K562 (cell line): ENCODE results near the gene ATP6V0A1. TPM values are rescaled to one million over a fixed set of nuclear protein-coding genes. Genes with fewer than 3 reads are reported as not detected.

ENCODE experiments used
- ARID2 ChIP-seq: fragments of 450-650 bp; IDR thresholded peaks from 2 replicates; pipeline ENCODE4 v1.6.1; 2017; ENCODE audit warnings: antibody characterized with exemption, mild to moderate bottlenecking
- CEBPZ ChIP-seq: fragments of 150-350 bp; IDR thresholded peaks from 2 replicates; pipeline ENCODE4 v1.6.1; 2014; ENCODE audit warnings: low read depth, mild to moderate bottlenecking, low read length, borderline replicate concordance
- CHCHD3 ChIP-seq: fragments of 250-450 bp; sonication (Bioruptor Pico); IDR thresholded peaks from 2 replicates; pipeline ENCODE4 v2.1.2; 2022; ENCODE audit warnings: mild to moderate bottlenecking
- CLOCK ChIP-seq: fragments of 250-450 bp; sonication (Bioruptor Pico); IDR thresholded peaks from 2 replicates; pipeline ENCODE4 v1.4.0; 2020; ENCODE audit warnings: mild to moderate bottlenecking, moderate library complexity, borderline replicate concordance
- E2F6 ChIP-seq, 2 experiments: IDR thresholded peaks; 2 replicates each; pipeline ENCODE4 v1.6.1; 2011; ENCODE audit warnings: borderline replicate concordance in 1 of 2, control low read depth in 1 of 2, low read depth in 1 of 2, low read length in 1 of 2, mild to moderate bottlenecking in 1 of 2, mixed read lengths in 1 of 2, moderate library complexity in 1 of 2; ENCODE audit not compliant: insufficient read depth in 1 of 2, insufficient read length in 1 of 2, poor library complexity in 1 of 2, severe bottlenecking in 1 of 2; ENCODE audit errors: extremely low read depth in 1 of 2
- FOSL1 ChIP-seq: fragments of 200-800 bp; sonication (Bioruptor generic); conservative IDR thresholded peaks from 2 replicates; pipeline ENCODE4 v1.6.1; 2016; ENCODE audit warnings: missing genetic modification characterization, missing compliant biosample characterization
- KLF1 ChIP-seq: fragments of 450-650 bp; IDR thresholded peaks from 2 replicates; pipeline ENCODE4 v1.6.1; 2016; ENCODE audit warnings: missing genetic modification characterization, missing compliant biosample characterization
- MYBL2 ChIP-seq, 2 experiments: fragments of 450-650 bp in 1 of 2; sonication (generic) in 1 of 2; formaldehyde crosslinking in 1 of 2; IDR thresholded peaks; 2 replicates each; pipeline versions ENCODE4 v1.6.1 to v1.8.1; 2017 to 2022; ENCODE audit warnings: borderline replicate concordance in 1 of 2, inconsistent platforms in 1 of 2, low read depth in 1 of 2, mild to moderate bottlenecking in 1 of 2, missing genetic modification reagents in 1 of 2, moderate library complexity in 1 of 2
- MYNN ChIP-seq, 2 experiments: sonication (generic); formaldehyde crosslinking in 1 of 2; IDR thresholded peaks; 2 replicates each; pipeline versions ENCODE4 v1.5.0 to v1.6.1; 2016 to 2020; ENCODE audit warnings: antibody characterized with exemption in 1 of 2, missing genetic modification reagents in 1 of 2
- POLR2H ChIP-seq: IDR thresholded peaks from 2 replicates; pipeline ENCODE4 v1.6.1; 2016; ENCODE audit warnings: missing genetic modification characterization, low read depth, mild to moderate bottlenecking, control low read depth, missing compliant biosample characterization, moderate library complexity
- RFX5 ChIP-seq: IDR thresholded peaks from 2 replicates; pipeline ENCODE4 v1.6.1; 2011; ENCODE audit warnings: low read depth, mild to moderate bottlenecking, improper control_type of control experiment, low read length
- SNAPC5 ChIP-seq: fragments of 250-450 bp; sonication (Bioruptor Pico); IDR thresholded peaks from 2 replicates; pipeline ENCODE4 v1.8.0; 2021; ENCODE audit warnings: moderate library complexity, mild to moderate bottlenecking, inconsistent platforms
- TAF9B ChIP-seq: fragments of 450-650 bp; IDR thresholded peaks from 2 replicates; pipeline ENCODE4 v1.6.1; 2018; ENCODE audit warnings: mild to moderate bottlenecking; ENCODE audit not compliant: partially characterized antibody
- ZEB2 ChIP-seq: fragments of 450-650 bp; IDR thresholded peaks from 2 replicates; pipeline ENCODE4 v1.6.1; 2016
- ZNF165 ChIP-seq: fragments of 250-450 bp; sonication (Bioruptor Pico); IDR thresholded peaks from 2 replicates; pipeline ENCODE4 v1.4.0; 2020; ENCODE audit warnings: borderline replicate concordance
- ZNF175 ChIP-seq: fragments of 200-800 bp; sonication (Bioruptor generic); IDR thresholded peaks from 2 replicates; pipeline ENCODE4 v1.6.1; 2016; ENCODE audit warnings: low read depth, mild to moderate bottlenecking, missing genetic modification characterization, missing compliant biosample characterization
- ZNF253 ChIP-seq: fragments of 250-450 bp; sonication (Bioruptor Pico); conservative IDR thresholded peaks from 2 replicates; pipeline ENCODE4 v1.6.1; 2021; ENCODE audit warnings: mild to moderate bottlenecking
- ZNF3 ChIP-seq: fragments of 250-450 bp; sonication (Bioruptor Pico); IDR thresholded peaks from 2 replicates; pipeline ENCODE4 v1.5.0; 2021; ENCODE audit warnings: mild to moderate bottlenecking, moderate library complexity
- polyA plus RNA-seq, 8 experiments: library from polyadenylated mRNA; depleted of rRNA in 4 of 8; stranded (reverse) in 5 of 8; unstranded in 3 of 8; fragments of >200 nt; fragmentation: Nextera tagmentation in 2 of 8; fragmentation: Illumina TruSeq in 1 of 8; extraction: Ambion mirVana in 2 of 8; extraction: Trizol in 1 of 8; gene quantifications; 2 replicates each; pipeline versions ENCODE4 v1.2.1 to v1.2.3, GENCODE V29; 2011 to 2014; ENCODE audit warnings: inconsistent platforms in 1 of 8, missing spikeins in 1 of 8
- total RNA-seq, 7 experiments: library from RNA; depleted of rRNA in 6 of 7; stranded (reverse); fragments of >200 nt in 6 of 7; fragmentation: Illumina TruSeq in 2 of 7; extraction: Trizol in 2 of 7; gene quantifications; 2 replicates each; pipeline versions ENCODE4 v1.2.1 to v1.2.3, GENCODE V29; 2011 to 2021; ENCODE audit warnings: low replicate concordance in 1 of 7

Gene ATP6V0A1
- total and polyA plus RNA-seq, 9 of the 15 experiments (the other 6 are each of a cell fraction or from before 2014, with no cell fraction given), result 11.8 to 158 (median 75.5) TPM

GRCh38 chr17:42519546-42520491 is 61.1 kb downstream of the ATP6V0A1 start (continued):
- TF ChIP-seq ZEB2, result no peak
- TF ChIP-seq ZNF165 (CRISPR knock-in tag), result no peak
- no peak for TF ChIP-seq ARID2
- 0 out of 2 replicates have a peak, but pooled peaks have one; percentile 12 for TF ChIP-seq MYNN (IDR thresholded peaks at IDR 0.05)
- no peak for TF ChIP-seq MYNN (CRISPR knock-in tag; IDR thresholded peaks at IDR 0.05)
- TF ChIP-seq CEBPZ, result no peak
- no peak for TF ChIP-seq CLOCK
- peak; percentile 23; the same call in 1 of the 2 replicates for TF ChIP-seq POLR2H
- no peak for TF ChIP-seq MYBL2 (IDR thresholded peaks at IDR 0.05; ENCODE audit: low read depth)
- TF ChIP-seq MYBL2 (CRISPR knock-in tag; IDR thresholded peaks at IDR 0.05; ENCODE audit: borderline replicate concordance), result no peak
- TF ChIP-seq SNAPC5 (CRISPR knock-in tag), result no peak
- TF ChIP-seq ZNF253 (CRISPR knock-in tag), result no peak
- TF ChIP-seq ZNF3 (CRISPR knock-in tag), result no peak
- TF ChIP-seq ZNF175 (CRISPR knock-in tag), result 0 out of 2 replicates have a peak, but pooled peaks have one; percentile 7
- TF ChIP-seq RFX5, result no peak
- peak in 1 of 2 experiments; percentile 33 for TF ChIP-seq E2F6 (IDR thresholded peaks at IDR 0.05; ENCODE audit: borderline replicate concordance in 1 of 2, extremely low read depth in 1 of 2, insufficient read depth in 1 of 2, insufficient read length in 1 of 2, low read depth in 1 of 2, low read length in 1 of 2, poor library complexity in 1 of 2, severe bottlenecking in 1 of 2)
- TF ChIP-seq FOSL1 (tag), result peak; percentile 78
- no peak for TF ChIP-seq CHCHD3
- no peak for TF ChIP-seq KLF1 (tag)
- no peak for TF ChIP-seq TAF9B
